ENCODE measurements around the gene KCNQ1.

- TF ChIP-seq, protein P1, sequence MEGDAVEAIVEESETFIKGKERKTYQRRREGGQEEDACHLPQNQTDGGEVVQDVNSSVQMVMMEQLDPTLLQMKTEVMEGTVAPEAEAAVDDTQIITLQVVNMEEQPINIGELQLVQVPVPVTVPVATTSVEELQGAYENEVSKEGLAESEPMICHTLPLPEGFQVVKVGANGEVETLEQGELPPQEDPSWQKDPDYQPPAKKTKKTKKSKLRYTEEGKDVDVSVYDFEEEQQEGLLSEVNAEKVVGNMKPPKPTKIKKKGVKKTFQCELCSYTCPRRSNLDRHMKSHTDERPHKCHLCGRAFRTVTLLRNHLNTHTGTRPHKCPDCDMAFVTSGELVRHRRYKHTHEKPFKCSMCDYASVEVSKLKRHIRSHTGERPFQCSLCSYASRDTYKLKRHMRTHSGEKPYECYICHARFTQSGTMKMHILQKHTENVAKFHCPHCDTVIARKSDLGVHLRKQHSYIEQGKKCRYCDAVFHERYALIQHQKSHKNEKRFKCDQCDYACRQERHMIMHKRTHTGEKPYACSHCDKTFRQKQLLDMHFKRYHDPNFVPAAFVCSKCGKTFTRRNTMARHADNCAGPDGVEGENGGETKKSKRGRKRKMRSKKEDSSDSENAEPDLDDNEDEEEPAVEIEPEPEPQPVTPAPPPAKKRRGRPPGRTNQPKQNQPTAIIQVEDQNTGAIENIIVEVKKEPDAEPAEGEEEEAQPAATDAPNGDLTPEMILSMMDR (IDR thresholded peaks at IDR 0.05), result no peak
- TF ChIP-seq POLR2A (IDR thresholded peaks at IDR 0.05), result no peak
Measured at GRCh38 chr11:2538951-2539350, 94.1 kb downstream of the KCNQ1 start.

Measured in adrenal gland (tissue), 5 donors.